Measurements from ENCODE around the gene C3orf49. TPM values are rescaled to one million over a fixed set of nuclear protein-coding genes. Genes with fewer than 3 reads are reported as not detected.

C3orf49 gene
- total RNA-seq, 1 experiment from 2014 or later, result not detected

GRCh38 chr3:63896332-63897030 is 77.4 kb downstream of the C3orf49 start:
- no peak for DNase-seq (ENCODE audit: low read depth, low spot score)
- no peak for ATAC-seq
- ChIA-PET RAD21 (ENCODE audit: low non-redundant PET in 1 of 2, low total read pairs in 2 of 2, uncharacterized antibody in 2 of 2, unreplicated experiment in 2 of 2) (no interaction called here), POLR2A (no interaction called here), CTCF (no interaction called here)
- H3K4me2 ChIP-seq (ENCODE audit: low read length), result no peak overlapping the region
- no peaks in the 10 kb centered on the region for H3K9me2 ChIP-seq (ENCODE audit: insufficient read depth)
- no peak for TF ChIP-seq SP1 (IDR thresholded peaks at IDR 0.05; ENCODE audit: low read depth)
- no peak for TF ChIP-seq CTCF (IDR thresholded peaks at IDR 0.05 in 2 of 3, conservative IDR thresholded peaks at IDR 0.05 in 1 of 3; ENCODE audit: borderline replicate concordance in 1 of 3, insufficient read depth in 1 of 3, low read depth in 2 of 3, low read length in 2 of 3)
- TF ChIP-seq, protein P1, sequence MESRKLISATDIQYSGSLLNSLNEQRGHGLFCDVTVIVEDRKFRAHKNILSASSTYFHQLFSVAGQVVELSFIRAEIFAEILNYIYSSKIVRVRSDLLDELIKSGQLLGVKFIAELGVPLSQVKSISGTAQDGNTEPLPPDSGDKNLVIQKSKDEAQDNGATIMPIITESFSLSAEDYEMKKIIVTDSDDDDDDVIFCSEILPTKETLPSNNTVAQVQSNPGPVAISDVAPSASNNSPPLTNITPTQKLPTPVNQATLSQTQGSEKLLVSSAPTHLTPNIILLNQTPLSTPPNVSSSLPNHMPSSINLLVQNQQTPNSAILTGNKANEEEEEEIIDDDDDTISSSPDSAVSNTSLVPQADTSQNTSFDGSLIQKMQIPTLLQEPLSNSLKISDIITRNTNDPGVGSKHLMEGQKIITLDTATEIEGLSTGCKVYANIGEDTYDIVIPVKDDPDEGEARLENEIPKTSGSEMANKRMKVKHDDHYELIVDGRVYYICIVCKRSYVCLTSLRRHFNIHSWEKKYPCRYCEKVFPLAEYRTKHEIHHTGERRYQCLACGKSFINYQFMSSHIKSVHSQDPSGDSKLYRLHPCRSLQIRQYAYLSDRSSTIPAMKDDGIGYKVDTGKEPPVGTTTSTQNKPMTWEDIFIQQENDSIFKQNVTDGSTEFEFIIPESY (IDR thresholded peaks at IDR 0.05; ENCODE audit: extremely low read depth, insufficient replicate concordance, low read length), result no peak
- TF ChIP-seq EZH2 (IDR thresholded peaks at IDR 0.05), result no peak
- no peak for TF ChIP-seq RAD21 (IDR thresholded peaks at IDR 0.05; ENCODE audit: low read depth)
- no peak for TF ChIP-seq SIN3A (IDR thresholded peaks at IDR 0.05; ENCODE audit: low read depth)
- TF ChIP-seq CEBPB (IDR thresholded peaks at IDR 0.05; ENCODE audit: low read depth), result no peak
- no peak for TF ChIP-seq CBX3 (IDR thresholded peaks at IDR 0.05; ENCODE audit: low read depth)
- no peak for TF ChIP-seq YY1 (IDR thresholded peaks at IDR 0.05; ENCODE audit: extremely low read depth, insufficient replicate concordance, low read depth, low read length)
- no peak for TF ChIP-seq ZFX (IDR thresholded peaks at IDR 0.05)
- no peak for TF ChIP-seq EGR1 (IDR thresholded peaks at IDR 0.05; ENCODE audit: low read depth)
- TF ChIP-seq JUND (IDR thresholded peaks at IDR 0.05), result no peak
- TF ChIP-seq, protein P2, sequence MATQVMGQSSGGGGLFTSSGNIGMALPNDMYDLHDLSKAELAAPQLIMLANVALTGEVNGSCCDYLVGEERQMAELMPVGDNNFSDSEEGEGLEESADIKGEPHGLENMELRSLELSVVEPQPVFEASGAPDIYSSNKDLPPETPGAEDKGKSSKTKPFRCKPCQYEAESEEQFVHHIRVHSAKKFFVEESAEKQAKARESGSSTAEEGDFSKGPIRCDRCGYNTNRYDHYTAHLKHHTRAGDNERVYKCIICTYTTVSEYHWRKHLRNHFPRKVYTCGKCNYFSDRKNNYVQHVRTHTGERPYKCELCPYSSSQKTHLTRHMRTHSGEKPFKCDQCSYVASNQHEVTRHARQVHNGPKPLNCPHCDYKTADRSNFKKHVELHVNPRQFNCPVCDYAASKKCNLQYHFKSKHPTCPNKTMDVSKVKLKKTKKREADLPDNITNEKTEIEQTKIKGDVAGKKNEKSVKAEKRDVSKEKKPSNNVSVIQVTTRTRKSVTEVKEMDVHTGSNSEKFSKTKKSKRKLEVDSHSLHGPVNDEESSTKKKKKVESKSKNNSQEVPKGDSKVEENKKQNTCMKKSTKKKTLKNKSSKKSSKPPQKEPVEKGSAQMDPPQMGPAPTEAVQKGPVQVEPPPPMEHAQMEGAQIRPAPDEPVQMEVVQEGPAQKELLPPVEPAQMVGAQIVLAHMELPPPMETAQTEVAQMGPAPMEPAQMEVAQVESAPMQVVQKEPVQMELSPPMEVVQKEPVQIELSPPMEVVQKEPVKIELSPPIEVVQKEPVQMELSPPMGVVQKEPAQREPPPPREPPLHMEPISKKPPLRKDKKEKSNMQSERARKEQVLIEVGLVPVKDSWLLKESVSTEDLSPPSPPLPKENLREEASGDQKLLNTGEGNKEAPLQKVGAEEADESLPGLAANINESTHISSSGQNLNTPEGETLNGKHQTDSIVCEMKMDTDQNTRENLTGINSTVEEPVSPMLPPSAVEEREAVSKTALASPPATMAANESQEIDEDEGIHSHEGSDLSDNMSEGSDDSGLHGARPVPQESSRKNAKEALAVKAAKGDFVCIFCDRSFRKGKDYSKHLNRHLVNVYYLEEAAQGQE (IDR thresholded peaks at IDR 0.05; ENCODE audit: low read depth), result no peak
- no peak for TF ChIP-seq ELF1 (IDR thresholded peaks at IDR 0.05; ENCODE audit: borderline replicate concordance, low read depth)
- no peak for TF ChIP-seq MAX (IDR thresholded peaks at IDR 0.05)
- no peak for TF ChIP-seq POLR2AphosphoS5 (IDR thresholded peaks at IDR 0.05; ENCODE audit: low read depth, low read length)
- TF ChIP-seq TCF7L2 (IDR thresholded peaks at IDR 0.05; ENCODE audit: borderline replicate concordance, extremely low read depth, insufficient read depth, insufficient read length), result no peak
- BruUV-seq (replicated peaks), result no TSS peak
- no peak overlapping the region for H3K9ac ChIP-seq (ENCODE audit: low read length)
- no peaks in the 10 kb centered on the region for H3K9me3 ChIP-seq (ENCODE audit: control insufficient read depth in 1 of 2, insufficient read depth in 1 of 2, low read depth in 1 of 2, low read length in 2 of 2)
- H4K20me1 ChIP-seq (ENCODE audit: insufficient read depth), result no peaks in the 10 kb centered on the region
- H3K4me1 ChIP-seq (ENCODE audit: control insufficient read depth in 1 of 2, insufficient read depth in 2 of 2, low read length in 2 of 2), result no peaks in the 10 kb centered on the region
- H3K4me3 ChIP-seq (replicated peaks in 1 of 2; ENCODE audit: low read depth in 1 of 2, low read length in 2 of 2), result no peak overlapping the region
- intact Hi-C loops (cut with micrococcal nuclease), result no loop called here
- H3K36me3 ChIP-seq (ENCODE audit: control insufficient read depth in 1 of 2, insufficient read depth in 2 of 2, low read length in 2 of 2), result peaks cover 0 to 8% of the 10 kb centered on the region in 2 experiments; a peak in 2 of 4 replicates
- H3K79me2 ChIP-seq (ENCODE audit: insufficient read depth, low read length), result peaks cover 3% of the 10 kb centered on the region
- no peak overlapping the region for H2AFZ ChIP-seq (ENCODE audit: low read depth, low read length, poor library complexity, severe bottlenecking)
- no peak overlapping the region for H3K27ac ChIP-seq (ENCODE audit: low read depth, low read length)
- no peaks in the 10 kb centered on the region for H3K27me3 ChIP-seq (ENCODE audit: insufficient read depth, low read length)
